H1 (cell line): Measurements from ENCODE around the gene ZNF750. TPM values are rescaled to one million over a fixed set of nuclear protein-coding genes. Genes with fewer than 3 reads are reported as not detected.

Source experiments
- NRF1 ChIP-seq: IDR thresholded peaks from 2 replicates; pipeline ENCODE4 v1.6.1; 2011; ENCODE audit warnings: mild to moderate bottlenecking, low read depth, low read length, improper control_type of control experiment
- SAP30 ChIP-seq: fragments of 300-600 bp; sonication (generic); IDR thresholded peaks from 2 replicates; pipeline ENCODE4 v1.7.1; 2012; ENCODE audit warnings: low read length, moderate library complexity, mild to moderate bottlenecking, inconsistent platforms; ENCODE audit not compliant: insufficient read depth, insufficient replicate concordance
- TEAD4 ChIP-seq: IDR thresholded peaks from 2 replicates; pipeline ENCODE4 v1.6.1; 2012; ENCODE audit warnings: low read depth, low read length, inconsistent platforms, mixed read lengths
- polyA plus RNA-seq, 7 experiments: library from polyadenylated mRNA; depleted of rRNA in 3 of 7; stranded (reverse) in 5 of 7; unstranded in 2 of 7; fragments of >200 nt in 5 of 7; fragments of 200-250 nt in 2 of 7; gene quantifications; 1 replicate in 5 of 7; 2 replicates in 1 of 7; 4 replicates in 1 of 7; pipeline versions ENCODE4 v1.2.1 to v1.2.3, GENCODE V29; 2011 to 2013; ENCODE audit warnings: missing spikeins in 2 of 7, mixed read lengths in 2 of 7
- total RNA-seq: library from RNA; stranded (reverse); fragmentation: NEBNext Ultra II Directional; extraction: Animal tissue kit (Norgen Biotek cat#: 25700); gene quantifications from 2 replicates; pipeline ENCODE4 v1.2.1, GENCODE V29; 2021

Gene ZNF750
- total and polyA plus RNA-seq, 2 of the 8 experiments (the other 6 are each of a cell fraction or from before 2014, with no cell fraction given): not detected

GRCh38 chr17:82789051-82789592 lies 50.7 kb downstream of the ZNF750 start (continued):
- TF ChIP-seq SAP30 (no peak), TEAD4 (no peak), NRF1 (no peak)
